HG03196 (cell line): ENCODE data around the gene BCAS4.
"Not testable (repeated sequence)": the region's sequence is repeated elsewhere in the genome, so short reads cannot be mapped to it uniquely, and the experiment has no call there.

Experiments
- ATAC-seq: cut with Tn5 transposase; IDR thresholded peaks from one replicate; pipeline ENCODE4 v1.9.1; 2021; ENCODE audit not compliant: unreplicated experiment

BCAS4 gene

GRCh38 chr20:50874758-50875665 lies 80.2 kb downstream of the BCAS4 start:
- no peak for ATAC-seq

DNA sequence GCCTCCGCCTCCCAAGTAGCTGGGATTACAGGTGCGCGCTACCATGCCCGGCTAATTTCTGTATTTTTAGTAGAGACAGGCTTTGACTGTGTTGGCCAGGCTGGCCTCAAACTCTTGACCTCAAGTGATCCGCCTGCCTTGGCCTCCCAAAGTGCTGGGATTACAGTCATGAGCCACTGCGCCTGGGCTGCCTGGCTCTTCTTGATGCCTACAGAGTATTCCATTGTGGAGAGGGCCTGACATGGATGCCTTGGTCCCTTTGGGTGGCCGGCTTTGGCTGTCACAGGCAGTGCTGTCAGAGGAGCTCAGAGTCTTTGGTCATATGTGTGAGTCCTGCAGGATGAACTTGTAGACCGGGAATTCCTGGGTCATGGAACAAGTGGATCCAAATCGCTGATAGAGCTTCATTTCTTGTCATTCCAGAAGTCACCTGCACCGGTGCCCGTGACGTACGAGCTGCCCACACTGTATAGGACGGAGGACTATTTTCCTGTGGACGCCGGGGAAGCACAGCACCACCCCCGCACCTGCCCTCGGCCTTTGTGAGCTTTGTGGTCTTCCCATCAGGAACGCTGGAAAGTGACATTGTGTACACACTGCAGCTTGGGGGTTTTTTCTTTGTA lies 81.3 kb downstream of the BCAS4 start:
- no peak for ATAC-seq

DNA sequence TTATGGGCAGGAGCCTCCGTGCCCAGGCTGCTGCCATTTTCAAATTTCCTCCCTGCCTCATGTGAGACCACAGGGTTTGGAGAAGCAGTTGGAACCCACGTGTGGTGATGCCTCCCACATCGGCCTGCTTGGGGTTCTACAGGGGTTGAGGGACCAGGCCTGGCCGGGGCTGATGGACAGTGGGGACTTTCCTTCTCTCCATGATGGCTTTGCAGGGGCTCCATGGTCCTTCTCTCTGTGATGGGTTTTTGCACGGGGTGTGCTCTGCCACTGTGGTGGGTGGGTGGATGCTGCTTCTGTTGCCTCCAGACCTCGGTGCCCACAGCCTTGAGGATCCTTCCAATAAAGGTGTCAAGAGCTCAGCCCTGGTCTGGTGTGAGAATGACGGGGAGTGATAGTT lies 82.0 kb downstream of the BCAS4 start:
- no peak for ATAC-seq

GRCh38 chr20:50877232-50877743 lies 82.4 kb downstream of the BCAS4 start:
- no peak for ATAC-seq

GRCh38 chr20:50879649-50880550 lies 85.0 kb downstream of the BCAS4 start:
- ATAC-seq, result no peak

- ATAC-seq, result not testable (repeated sequence)
Measured at GRCh38 chr20:50881759-50882424, 87.0 kb downstream of the BCAS4 start.

GRCh38 chr20:50883856-50884255 lies 89.0 kb downstream of the BCAS4 start:
- ATAC-seq, result no peak

DNA sequence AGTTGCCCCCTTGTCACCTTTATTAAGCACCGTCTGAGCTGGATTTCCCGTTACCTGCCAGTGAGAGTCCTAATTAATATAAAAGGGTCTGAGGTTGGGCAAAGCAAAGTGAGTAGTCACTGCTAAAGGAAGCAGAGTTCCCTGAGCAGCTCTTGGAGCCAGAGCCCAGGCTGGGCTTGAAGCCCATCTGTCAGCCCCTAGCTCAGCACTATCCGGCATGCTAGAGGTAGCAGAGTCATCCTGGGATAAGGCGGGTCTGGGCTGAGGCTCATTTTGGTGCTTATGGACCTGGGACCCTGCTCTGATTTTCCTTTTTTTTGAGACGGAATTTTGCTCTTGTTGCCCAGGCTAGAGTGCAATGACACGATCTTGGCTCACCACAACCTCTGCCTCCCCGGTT lies 90.2 kb downstream of the BCAS4 start:
- ATAC-seq, result no peak

DNA sequence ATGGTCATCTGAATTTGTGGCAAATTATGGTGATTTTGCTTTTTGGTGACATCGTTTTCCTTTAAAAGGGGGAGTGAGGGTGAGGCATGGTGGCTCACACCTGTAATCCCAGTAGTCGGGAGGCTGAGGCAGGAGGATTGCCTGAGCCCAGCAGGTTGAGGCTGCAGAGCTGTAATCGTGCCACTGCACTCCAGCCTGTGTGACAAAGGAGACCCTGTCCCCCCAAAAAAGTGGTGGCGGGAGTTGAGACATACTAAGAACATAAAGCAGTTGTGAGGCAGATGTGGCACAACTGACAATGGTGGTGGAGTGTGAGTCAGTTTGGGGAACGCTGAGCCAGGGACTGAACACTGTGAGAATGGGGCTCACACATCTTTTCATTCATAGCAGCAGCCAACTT lies 90.9 kb downstream of the BCAS4 start:
- no peak for ATAC-seq

DNA sequence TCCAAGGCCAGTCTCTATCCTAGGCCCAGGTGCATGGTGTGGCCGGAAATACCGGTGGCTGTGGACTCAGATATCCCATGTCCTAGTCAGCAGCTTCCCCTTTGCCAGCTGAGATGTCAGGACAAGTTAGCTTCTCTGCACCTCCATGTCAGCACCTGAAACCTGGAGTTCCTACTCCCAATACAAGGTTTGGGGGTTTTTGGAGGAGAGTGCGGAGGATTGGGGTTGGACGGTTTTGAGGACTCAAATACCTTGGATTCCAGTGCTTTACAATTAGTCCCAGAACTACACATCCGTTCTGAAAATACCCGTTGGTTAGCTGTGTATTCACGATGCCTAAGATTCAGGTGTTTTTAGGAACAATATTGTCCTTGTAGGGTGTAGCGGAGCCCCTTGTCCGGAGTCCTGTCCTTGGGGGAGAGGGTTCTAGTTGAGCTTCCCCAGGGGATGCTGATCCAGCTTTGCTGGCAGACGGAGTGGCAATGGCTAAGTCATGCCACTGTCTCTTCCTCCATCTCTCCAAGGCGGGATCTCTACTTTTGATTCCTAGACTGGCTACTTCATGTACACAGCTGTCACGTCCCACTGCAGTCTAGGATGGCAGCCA lies 91.4 kb downstream of the BCAS4 start:
- ATAC-seq, result no peak

GRCh38 chr20:50887576-50887975 lies 92.7 kb downstream of the BCAS4 start:
- ATAC-seq, result no peak

- ATAC-seq, result no peak
Measured at GRCh38 chr20:50891138-50891537, 96.3 kb downstream of the BCAS4 start.

DNA sequence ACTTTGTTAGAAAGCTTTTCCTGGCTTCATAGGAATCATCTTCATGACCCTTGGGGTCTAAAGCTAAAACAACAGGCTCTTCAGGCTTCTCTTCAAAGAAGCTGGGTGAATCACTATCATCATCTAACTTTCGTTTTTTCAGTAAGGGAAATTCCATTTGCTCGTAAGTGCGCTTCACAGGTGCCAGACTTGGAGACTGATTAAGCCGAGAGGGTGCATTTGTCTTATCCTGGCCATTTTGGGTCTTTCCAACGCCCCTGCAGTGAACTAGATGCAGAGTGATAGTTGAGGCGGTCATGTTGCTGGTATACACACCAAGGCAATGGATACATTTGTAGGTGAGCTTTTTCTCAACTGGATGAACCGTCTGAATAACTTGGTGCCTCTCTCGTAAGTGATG lies 97.5 kb downstream of the BCAS4 start:
- no peak for ATAC-seq

DNA sequence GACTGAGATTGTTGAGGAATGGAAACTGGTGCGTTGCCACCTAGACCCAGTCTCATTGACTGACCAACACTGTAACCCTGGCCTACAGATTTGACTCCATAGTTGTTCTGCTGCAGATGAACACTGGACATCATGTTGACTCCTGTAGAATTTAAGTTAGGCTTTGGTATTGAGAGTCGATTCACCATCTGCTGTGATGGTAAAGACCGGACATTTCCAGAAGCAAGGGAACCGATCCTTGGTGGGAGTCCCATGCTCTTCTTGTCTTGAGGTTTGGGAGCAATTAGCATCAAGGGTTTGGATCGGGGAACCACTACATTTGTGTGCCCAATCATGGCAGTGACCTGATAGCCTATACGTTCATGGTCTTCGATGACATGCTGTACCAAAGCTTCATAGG lies 98.8 kb downstream of the BCAS4 start:
- ATAC-seq, result no peak

DNA sequence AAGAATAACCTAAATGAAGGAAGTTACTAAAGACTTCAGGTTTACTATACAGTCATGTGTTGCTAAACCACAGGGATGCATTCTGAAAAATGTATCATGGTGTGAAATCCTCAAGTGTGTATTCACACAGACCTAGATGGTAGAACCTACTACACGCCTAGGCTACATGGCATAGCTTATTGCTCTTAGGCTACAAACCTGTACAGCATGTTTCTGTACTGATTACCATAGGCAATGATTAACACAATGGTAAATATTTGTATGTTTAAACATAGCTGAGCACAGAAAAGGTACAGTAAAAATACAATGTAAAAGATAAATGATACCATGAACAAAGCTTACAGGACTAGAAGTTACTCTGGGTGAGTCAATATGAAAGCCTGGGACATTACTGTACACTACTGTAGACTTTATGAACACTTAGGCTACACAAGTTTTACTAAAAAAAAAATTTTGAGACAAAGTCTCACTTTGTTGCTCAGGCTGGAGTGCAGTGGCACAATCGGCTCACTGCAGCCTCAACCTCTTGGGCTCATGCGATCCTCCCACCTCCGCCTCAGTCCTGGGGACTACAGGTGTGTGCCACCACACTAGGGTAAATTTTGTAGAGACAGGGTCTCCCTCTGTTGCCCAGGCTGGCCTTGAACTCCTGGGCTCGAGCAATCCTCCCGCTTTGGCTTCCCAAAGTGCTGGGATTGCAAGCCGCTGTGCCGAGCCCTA lies 100.4 kb downstream of the BCAS4 start:
- no peak for ATAC-seq

DNA sequence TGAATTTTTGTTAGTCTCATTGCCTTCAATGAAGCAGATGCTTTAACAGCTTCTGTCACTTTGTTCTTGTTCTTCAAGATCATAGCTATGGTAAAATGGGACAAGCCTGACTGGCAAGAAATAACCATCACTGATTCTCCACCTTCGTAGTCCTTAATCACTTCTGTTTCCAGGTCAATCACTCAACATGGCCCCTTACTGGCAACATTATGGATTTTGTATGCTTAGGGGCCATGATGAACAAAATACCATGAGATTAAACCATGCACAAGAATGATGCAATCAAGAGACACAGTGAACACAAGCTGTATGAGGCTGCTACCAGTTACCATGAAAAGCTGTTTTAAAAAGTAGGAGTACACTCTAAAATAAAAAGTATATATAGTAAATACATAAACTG lies 103.6 kb downstream of the BCAS4 start:
- no peak for ATAC-seq

GRCh38 chr20:50900261-50900660 lies 105.4 kb downstream of the BCAS4 start:
- ATAC-seq, result no peak

GRCh38 chr20:50901301-50901700 lies 106.4 kb downstream of the BCAS4 start:
- ATAC-seq, result no peak

DNA sequence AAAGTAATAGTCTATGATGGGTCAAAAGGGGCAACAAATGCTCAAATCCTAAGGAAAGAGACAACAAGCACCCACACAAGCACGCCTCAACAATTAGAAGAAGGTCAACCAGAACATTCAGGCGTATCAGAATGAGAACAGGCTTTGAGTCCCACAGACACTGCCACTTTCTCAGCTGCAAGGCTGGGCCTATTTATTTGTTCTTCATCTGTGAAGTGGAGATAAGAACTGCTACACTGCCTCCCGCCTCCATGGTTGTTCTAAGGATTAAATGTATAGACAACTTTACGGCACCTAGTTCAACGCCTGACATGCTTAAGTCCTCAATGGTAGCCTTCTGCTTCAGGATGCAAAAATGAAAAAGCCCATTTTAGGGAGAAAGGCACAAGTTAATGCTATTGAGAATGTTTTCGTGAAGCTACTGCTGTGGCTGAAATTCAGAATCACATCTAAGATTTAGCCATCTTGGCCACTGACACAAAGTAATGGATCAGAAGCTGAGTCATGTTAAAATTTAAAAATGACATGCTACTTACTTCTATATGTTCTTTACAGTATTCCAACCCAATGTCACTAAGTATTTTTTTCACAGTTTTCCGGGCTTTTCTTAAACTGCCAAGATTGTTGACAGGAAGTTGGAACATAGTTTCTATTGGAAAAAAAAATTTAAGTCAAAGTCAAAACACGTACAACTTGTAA lies 108.6 kb downstream of the BCAS4 start:
- ATAC-seq, result no peak
